GM15510 (cell line): ENCODE results near the gene LY86.

Experiments
- POLR2A ChIP-seq: IDR thresholded peaks from 3 replicates; pipeline ENCODE4 v1.6.1; 2011; ENCODE audit warnings: borderline replicate concordance; ENCODE audit not compliant: insufficient read length; ENCODE audit errors: extremely low read depth

Gene LY86

GRCh38 chr6:6686748-6687601, 98.5 kb downstream of the LY86 start:
- no peak for TF ChIP-seq POLR2A

GRCh38 chr6:6688283-6688682, 99.8 kb downstream of the LY86 start:
- no peak for TF ChIP-seq POLR2A

GRCh38 chr6:6688951-6689350, 100.4 kb downstream of the LY86 start:
- no peak for TF ChIP-seq POLR2A

GRCh38 chr6:6689400-6690143, 101.1 kb downstream of the LY86 start:
- TF ChIP-seq POLR2A, result no peak

- no peak for TF ChIP-seq POLR2A
These were observed 101.6 kb downstream of the LY86 start for GRCh38 chr6:6690144-6690483.

- no peak for TF ChIP-seq POLR2A
These were observed 105.9 kb downstream of the LY86 start for GRCh38 chr6:6694368-6694780.

GRCh38 chr6:6694825-6695624, 106.5 kb downstream of the LY86 start:
- no peak for TF ChIP-seq POLR2A

- TF ChIP-seq POLR2A, result no peak
These were observed 107.2 kb downstream of the LY86 start for GRCh38 chr6:6695625-6696276.

GRCh38 chr6:6696867-6697531, 108.5 kb downstream of the LY86 start:
- no peak for TF ChIP-seq POLR2A

GRCh38 chr6:6697620-6698019, 109.1 kb downstream of the LY86 start:
- no peak for TF ChIP-seq POLR2A

- no peak for TF ChIP-seq POLR2A
These were observed 111.3 kb downstream of the LY86 start for GRCh38 chr6:6699741-6700367.

- TF ChIP-seq POLR2A, result no peak
These were observed 112.1 kb downstream of the LY86 start for GRCh38 chr6:6700407-6701270.

GRCh38 chr6:6701864-6702263, 113.3 kb downstream of the LY86 start:
- TF ChIP-seq POLR2A, result no peak

- TF ChIP-seq POLR2A, result no peak
These were observed 115.2 kb downstream of the LY86 start for GRCh38 chr6:6703699-6704098.
